ENCODE data around the gene CD2AP.
"Not testable (repeated sequence)": the region's sequence is repeated elsewhere in the genome, so short reads cannot be mapped to it uniquely, and the experiment has no call there.

CD2AP gene, protein sequence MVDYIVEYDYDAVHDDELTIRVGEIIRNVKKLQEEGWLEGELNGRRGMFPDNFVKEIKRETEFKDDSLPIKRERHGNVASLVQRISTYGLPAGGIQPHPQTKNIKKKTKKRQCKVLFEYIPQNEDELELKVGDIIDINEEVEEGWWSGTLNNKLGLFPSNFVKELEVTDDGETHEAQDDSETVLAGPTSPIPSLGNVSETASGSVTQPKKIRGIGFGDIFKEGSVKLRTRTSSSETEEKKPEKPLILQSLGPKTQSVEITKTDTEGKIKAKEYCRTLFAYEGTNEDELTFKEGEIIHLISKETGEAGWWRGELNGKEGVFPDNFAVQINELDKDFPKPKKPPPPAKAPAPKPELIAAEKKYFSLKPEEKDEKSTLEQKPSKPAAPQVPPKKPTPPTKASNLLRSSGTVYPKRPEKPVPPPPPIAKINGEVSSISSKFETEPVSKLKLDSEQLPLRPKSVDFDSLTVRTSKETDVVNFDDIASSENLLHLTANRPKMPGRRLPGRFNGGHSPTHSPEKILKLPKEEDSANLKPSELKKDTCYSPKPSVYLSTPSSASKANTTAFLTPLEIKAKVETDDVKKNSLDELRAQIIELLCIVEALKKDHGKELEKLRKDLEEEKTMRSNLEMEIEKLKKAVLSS

DNA sequence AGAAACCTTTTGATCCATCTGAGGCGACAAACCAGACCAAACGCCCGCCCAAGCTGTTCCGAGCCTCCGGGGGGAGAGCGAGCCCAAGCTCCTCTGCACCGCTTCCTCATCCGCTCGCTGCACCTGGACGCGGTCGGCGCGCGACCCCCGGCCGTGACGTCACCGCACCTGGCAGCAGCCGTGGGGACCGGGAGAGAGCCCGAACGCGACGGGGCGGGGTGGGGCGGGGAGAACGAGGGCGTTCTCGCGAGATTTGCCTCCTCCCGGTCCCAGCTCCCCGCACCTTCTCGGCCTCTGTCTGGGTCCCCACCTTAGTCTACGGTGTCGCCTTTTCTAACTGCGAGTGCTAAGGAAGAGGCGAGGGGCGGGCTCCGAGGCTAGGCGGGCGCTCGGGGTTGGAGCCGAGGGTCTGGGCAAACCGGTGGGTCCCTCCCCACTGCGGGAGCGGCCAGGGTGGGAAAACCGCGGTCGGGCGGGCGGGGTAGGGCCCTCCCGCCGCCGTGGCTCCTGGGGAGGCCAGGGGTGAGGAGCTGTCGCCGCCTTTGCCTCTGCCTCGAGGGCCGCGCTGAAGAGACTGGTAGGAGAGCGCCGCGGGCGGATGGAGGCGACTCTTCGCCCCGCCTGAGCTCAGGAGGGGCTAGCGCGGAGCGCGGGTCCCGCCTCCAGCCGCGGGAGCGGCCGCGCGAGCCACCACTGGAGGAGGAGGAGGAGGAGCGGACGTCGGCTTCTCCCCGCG, at the start of gene CD2AP:
Gene CD2AP, plus strand, starts transcription at position 293 of the 736 bp plus-strand sequence. CDS start 456 bp downstream, outside the sequence.
- peak; percentile 87 for DNase-seq

DNA sequence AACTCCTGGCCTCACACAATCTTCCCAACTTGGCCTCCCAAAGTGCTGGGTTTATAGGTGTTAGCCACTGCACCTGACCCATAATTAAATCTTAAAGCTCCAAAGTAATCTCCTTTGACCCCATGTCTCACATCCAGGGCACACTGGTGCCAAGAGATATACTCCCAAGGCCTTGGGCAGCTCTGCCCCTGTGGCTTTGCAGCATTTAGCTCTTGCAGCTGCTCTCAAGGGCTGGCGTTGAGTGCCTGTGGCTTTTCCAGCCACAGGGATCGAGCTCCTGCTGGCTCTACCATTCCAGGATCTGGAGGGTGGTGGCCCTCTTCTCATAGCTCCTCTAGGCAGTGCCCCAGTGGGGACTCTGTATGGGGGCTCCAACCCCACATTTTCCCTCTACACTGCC, 49.3 kb upstream of the CD2AP start:
- DNase-seq: no peak

DNA sequence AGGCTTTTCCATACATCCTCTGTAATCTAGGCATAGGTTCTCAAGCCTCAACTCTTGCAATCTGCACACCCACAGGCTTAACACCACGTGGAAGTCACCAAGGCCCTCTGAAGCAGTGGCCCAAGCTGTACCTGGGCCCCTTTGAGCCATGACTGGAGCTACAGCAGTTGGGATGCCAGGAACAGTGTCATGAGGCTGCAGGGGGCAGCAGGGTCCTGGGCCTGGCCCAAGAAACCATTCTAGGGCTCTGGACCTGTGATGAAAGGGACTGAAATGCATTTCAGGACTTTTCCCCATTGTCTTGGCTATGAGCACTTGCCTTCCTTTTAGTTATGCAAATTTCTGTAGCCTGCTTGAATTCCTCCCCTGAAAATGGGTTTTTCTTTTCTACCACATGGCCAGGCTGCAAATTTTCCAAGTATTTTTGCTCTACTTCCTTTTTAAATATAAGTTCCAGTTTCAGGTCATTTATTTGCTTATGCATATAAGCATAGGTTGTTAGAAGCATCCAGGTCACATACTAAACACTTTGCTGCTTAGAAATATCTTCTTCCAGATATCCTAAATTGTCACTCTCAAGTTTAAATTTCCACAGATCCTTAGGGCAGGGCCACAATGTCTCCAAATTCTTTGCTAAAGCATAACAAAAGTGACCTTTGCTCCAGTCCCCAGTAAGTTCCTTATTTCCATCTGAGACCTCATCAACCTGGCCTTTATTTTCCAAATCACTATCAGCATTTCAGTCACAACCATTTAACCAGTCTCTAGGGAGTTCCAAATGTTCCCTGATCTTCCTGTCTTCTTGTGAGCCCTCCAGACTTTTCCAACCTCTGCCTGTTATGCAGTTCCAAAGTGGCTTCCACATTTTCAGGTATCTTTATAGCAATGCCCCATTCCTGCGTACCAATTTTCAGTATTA, 48.6 kb upstream of the CD2AP start:
- no peak for DNase-seq

DNA sequence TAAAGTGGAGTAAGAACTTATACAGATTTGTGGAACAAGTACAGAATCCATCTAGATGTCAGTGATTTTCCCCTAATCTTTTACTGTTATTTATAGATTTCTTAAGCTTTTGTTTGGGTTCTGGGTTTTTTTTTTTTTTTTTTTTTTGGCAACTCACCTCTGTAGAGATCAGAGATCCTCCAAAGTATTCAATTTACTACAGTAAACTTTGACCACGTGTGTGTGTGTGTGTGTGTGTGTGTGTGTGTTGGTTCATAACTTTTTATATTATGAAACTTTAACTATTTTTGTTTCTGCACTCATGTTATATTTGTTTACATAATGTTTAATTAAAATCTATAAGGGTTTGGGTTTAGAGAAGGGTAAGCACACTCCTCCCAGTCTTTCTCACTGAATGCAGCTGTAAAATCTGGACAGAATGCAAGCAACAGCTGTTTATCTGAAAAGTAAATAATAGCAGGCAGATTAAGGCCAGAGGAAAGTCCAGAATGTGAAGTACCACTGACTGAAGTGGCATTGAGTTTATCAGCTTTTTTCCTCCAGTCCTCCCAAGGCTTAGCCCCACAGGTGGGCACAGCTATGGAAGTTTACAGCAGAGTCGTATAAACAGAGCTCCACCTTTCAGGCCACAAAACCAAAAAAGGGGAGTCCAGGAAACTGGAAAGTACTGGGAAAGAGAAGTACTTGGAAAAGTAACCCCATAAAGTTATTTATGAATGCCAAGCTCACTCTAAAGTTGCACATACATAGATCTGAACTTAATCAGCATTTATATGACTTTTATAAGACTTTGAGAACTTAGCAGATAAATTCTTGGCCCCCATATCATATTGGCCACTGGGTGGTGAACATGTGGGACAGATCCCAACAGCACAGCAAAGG, 43.0 kb upstream of the CD2AP start:
- DNase-seq: no peak

DNA sequence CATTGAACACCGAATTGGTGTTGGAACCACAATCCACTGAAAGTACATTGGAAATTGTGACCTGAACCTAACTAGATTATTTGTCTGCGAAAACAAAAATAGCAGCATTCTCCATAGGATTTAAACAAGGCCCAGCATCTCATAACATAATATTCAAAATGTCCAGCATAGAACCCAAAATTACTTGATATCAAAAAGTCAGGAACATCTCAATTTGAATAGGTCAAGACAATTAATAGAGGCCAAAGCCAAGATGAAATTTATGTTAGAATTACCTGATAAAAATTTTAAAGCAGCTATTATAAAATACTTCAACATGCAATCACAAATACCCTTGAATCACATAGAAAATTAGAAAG, 42.4 kb upstream of the CD2AP start:
- DNase-seq: no peak

DNA sequence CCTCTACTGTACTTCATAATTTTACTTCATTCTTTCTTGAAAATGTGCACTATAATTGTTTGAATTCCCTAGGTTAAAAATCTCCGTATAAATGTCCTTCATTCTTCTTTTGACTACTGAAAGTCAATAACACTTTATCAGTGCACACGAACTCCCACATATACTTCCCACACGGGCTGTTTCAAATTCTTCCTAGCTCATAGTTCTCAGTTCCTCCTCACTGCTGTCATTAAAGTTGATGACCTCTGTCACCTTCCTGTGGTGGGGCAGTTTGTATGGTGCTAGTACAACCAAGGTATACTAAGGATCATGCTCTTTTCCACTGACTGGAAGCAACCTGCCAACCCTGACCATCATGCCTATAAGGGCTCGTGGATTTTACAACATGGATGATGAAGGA, 40.0 kb upstream of the CD2AP start:
- DNase-seq: no peak

DNA sequence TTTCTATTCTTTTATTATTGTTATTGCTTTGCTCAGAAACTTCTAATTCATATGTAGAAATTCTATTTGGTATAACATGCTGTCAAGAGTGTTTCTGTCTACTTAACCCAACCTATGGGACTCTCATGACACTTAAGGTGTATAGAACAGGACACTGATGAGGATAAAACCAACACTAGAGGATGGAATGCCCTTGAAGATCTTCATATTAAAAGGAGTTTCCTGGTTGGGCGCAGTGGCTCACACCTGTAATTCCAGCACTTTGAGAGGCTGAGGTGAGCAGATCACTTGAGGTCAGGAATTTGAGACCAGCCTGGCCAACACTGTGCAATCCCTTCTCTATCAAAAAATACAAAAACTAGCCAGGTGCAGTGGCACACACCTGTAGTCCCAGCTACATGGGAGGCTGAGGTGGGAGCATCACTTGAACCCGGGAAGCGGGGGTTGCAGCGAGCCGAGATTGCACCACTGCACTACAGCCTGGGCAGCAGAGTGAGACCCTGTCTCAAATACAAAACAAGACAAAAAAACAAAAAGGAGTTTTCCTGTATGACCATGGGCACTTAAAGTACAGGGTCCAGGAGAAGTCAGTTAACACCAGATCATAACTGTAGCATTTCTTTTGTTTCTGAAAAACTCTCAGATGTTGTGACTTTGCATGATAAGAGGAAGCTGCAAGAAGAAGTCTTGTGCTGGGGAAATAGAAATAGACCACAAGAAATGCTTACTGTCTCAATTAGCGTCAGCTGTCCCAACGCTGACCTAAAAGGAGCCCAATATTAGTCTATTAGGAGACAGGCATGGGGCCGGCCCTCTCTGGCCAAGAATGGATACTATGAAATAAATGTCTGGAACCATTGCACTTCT, 38.9 kb upstream of the CD2AP start:
- DNase-seq: no peak

DNA sequence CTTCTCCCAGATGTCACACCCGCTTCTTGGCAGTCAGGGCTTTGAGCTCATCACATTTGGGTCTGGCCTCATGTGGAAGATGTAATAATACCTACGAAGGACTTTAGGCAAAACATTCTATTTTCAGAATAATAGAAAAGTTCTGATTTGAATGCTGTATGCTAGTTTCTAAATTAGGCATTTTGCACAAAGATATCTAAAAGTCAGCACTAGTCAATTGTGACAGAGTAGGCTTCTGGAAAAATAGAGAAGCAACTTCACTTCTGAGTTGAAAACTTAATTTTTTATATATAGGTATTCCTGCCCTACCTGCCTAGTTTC, 38.3 kb upstream of the CD2AP start:
- no peak for DNase-seq

DNA sequence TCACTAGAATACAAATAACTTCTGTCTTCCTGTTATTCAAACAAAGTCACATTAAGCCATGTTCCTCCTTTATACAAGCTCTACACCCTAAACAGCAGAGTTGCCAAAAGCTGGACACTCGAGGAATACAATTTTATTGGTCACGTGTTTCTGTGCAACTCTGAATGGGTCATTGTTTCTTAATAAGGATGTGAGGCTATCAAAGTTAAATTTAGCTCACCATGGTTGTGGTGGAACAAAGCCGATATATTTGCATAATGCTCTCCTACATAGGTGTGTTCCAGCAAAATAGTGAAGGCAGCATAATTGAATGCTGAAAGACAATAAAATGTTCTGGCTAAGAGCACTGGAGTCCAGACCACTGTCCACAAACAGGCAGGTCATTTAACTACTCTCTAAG, 36.9 kb upstream of the CD2AP start:
- no peak for DNase-seq

DNA sequence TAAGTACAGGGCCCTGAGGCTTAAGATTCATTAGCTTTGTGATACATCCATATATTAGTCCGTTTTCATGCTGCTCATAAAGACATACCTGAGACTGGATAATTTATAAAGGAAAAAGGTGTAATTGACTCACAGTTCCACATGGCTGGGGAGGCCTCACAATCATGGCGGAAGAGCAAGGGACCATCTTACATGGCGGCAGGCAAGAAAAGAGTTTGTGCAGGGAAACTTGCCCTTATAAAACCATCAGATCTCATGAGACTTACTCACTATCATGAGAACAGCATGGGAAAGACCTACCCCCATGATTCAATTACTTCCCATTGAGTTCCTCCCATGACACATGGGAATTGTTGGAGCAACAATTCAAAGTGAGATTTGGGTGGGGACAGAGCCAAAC, 32.6 kb upstream of the CD2AP start:
- DNase-seq: not testable (repeated sequence)

DNA sequence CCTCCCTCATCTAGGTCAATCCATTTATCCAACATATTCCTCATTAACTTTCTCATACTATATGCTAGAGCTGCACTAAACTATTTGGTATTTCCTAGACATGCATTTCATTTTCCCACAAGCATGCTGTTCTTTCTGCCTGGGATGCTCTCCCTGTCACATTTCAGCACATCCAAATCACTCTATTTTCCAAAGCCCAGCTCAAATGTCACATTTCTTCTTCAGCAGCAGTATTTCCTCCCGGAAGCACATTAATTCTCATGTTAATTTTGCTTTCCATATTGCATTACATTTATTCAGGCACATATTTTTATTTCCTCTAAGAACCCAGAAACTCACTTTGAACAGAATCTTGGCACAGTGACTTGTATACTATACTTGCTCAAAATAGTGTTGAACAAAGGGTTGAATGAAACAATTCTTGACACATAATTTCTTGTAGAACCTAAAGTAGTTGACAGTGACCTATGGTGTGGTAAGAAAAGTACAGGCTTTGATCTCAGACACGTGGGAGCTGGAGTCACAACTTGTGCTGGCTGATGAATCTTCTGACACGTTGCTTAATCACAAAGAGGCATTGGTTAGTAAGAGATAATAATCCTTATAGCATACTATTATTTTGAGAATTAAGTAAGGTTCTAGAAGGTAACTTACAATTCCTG, 30.8 kb upstream of the CD2AP start:
- DNase-seq: no peak

DNA sequence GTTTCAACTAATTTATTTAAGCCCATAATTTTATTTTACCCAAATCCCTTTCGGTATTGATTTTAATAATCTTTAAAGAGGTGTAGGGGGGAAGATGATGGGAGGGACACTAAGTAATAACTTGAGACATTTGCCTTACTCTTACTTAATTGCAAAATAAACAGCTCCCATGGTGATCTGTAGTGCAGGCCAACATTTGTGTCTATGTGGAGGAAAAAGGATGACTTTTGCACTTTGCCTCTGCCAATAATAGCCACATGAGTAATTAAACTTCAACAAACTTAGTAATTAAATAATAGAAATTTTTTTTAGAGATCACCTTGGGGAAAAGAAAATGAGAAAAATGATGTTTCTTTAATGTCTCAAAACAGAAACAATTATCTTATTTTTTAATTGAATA, 29.9 kb upstream of the CD2AP start:
- DNase-seq: no peak

DNA sequence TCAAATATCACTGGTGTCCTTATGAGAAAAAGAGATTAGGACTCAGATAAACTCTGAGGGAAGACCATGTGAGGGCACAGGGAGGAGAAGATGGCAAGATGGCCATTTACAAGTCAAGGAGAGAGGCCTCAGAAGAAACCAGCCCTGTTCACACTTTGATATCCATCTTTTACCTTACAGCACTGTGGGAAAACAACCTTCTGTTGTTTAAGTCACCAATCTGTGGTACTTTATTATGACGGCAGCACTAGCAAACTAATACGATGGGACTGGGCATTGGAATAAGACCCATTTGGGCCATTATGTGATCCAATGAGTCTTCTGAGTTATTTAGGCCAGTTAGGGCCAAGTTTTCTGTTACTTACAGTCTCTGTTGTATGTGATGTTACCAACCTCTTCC, 26.4 kb upstream of the CD2AP start:
- no peak for DNase-seq

DNA sequence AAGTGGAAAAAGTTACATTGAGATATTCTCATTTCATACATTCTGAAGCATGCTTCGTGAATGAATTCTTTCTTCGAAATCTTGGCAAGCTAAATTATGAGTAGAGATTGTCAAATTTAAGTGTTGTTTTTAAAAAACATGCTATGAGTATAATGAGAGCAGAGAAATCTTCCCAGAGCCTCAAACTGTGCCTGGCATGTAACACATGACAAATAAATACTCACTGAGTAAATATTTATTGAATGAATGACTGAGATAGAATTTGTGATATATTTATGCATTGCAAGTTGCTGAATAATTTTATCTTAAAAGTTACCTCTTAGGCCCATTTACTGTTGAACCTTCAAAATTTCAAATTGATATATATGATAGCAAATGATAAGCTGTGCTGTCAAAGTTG, 24.7 kb upstream of the CD2AP start:
- no peak for DNase-seq

DNA sequence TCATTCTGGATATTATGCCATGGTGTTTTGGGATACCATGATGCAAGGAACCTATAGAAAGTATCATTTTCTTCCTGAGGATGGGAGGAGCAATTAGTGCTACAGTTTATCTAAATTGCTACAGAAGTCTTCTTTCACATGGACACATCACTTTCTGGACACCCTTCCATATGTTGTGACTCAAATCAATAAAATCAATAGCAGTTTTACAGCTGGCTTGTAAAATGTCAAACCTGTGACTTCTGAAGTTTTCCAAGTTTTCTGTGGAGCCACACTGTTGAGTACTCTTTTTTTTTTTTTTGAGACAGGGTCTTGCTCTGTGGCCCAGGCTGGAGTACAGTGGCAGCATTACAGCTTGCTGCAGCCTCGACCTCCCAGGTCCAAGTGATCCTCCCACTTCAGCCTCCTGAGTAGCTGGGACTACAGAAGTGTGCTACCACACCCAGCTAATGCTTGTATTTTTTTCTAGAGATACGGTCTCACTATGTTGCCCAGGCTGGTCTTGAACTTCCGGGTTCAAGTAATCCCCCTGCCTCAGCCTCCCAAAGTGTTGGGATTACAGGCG, 24.1 kb upstream of the CD2AP start:
- DNase-seq: no peak

DNA sequence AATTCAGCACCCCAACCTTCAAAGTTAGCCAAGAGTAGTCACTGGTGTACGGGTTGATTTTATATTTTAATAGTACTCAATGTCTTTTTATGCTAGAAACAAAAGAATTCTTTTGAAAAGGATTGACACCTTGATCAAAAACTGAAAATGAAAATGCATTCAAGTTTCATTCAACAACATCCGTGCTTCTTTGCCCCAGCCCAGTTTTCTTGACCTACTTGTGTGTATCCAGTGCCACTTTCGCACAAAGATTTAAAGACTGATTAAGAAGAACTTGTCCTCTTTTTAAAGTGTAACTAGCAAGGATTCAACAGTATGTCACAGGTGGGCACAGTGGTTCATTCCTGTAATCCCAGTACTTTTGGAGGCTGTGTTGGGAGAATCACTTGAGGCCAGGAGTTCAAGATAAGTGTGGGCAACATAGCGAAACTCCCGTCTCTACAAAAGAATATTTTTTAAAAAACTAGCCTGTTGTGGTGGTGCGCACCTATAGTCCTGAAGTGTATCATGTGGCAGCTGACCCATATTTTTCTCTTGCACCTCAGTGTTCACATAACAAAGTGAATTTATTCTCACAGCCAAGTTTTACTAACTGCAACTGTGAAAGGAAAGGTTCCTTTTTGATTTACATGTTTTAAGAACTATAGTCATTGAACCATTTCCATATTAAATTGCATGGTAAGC, 22.7 kb upstream of the CD2AP start:
- no peak for DNase-seq

DNA sequence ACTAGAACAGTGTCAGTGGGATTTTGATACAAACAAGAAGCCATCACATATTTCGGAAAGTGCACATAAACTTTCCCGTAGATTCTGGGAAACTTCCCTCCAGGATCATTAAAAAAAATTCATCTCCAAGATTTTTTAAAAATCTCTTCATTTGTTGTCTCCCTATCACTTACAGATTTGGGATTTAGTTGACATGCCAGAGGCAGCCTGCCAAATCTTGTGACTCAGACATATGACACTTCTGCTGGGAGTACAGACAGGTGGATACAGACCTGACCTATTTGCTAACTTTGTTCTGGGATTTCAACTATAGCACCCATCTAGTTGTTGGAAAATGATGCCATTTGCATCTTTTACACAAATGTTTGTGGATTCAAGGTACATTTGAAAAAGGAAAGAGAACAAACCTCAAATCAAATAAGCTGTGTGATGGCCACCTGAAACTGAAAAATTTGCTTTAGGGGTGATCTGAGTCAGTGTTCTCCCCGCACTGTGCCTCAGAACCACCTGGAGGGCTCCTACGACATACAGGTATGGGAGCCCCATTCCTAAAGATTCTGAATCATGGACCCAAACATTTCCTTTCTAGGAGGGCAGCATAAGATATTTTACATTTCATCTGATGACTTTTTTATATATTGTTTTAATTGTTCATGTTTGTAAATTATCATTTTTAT, 21.9 kb upstream of the CD2AP start:
- no peak for DNase-seq

DNA sequence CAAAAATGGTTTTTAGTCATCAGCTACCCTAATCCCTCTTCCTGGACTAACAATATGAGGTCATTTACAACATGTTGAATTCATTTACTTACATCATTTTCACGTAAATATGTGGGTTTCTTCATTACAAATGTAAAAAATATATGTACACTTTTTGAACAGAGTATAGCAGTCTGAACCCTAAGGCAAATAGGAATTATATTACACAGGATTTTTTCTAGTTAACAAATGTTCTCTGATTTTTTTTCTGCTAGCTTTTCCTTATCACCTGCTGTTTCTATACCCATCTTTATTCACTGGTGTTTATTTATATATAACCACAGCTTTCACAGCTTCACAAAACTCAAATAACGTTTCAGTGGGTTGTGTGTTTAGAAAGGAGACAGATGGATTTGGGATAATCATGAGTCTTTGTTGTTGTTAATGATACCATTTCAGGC, 21.0 kb upstream of the CD2AP start:
- no peak for DNase-seq

DNA sequence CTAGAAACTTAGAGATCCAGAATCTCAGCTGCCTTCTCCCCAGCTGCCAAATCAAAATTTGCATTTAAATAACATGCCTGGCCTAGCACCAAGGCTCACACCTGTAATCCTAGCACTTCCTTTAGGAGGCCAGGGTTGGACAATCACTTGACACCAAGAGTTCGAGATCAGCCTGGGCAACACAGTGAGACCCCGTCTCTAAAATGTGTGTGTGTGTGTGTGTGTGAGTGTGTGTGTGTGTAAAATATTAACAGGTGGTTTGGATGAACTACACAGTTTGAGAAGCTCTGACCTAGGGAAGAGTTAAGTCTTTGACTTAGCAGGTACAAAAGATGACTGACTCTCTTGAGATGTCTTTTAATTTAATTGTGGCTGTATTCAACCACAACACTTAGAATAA, 20.2 kb upstream of the CD2AP start:
- no peak for DNase-seq

Data from DMS79 (cell line).